HG02678 (cell line): ENCODE data around the gene PRR15.

Source experiments
- ATAC-seq: cut with Tn5 transposase; IDR thresholded peaks from one replicate; pipeline ENCODE4 v1.9.1; 2021; ENCODE audit warnings: mild to moderate bottlenecking, moderate library complexity; ENCODE audit not compliant: unreplicated experiment

The PRR15 gene

DNA sequence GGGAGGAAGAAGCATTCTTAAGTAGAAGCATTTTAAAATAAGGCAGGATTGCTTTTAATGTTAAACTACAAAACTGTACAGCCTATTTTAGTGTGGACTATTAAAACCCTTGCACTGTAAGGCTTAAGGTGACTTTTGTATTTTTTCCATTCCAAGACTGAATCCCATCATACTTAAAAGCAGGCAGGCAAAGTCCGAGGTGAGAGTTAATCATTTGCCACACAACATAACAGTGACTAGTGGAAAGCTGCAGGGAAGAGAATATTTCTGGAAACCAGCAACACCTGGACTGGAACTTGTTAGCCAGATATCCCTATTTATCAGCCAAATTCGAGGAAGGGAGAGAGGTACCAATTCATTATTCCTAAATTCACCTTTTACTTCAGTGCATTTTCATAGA lies 3.5 kb downstream of the PRR15 start:
- ATAC-seq = no peak

DNA sequence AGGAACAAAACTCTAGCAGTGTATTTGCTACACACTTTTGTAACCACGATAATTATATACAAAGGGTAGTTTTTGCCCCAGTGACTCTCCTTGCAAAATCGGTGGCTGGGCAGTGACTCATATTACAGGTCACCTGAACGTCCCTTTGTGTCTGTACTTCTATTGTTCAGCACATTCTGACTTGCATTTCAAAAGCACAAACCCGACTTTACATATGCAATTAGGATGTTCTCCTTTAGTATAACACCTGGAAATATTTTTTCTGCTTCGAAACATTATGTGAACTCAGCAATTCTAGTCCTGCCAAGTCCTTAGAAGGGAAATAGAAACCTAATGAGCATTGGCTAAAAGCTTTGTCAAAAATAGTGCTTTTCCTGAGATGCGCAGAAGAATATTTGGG lies 6.0 kb downstream of the PRR15 start:
- ATAC-seq = no peak

DNA sequence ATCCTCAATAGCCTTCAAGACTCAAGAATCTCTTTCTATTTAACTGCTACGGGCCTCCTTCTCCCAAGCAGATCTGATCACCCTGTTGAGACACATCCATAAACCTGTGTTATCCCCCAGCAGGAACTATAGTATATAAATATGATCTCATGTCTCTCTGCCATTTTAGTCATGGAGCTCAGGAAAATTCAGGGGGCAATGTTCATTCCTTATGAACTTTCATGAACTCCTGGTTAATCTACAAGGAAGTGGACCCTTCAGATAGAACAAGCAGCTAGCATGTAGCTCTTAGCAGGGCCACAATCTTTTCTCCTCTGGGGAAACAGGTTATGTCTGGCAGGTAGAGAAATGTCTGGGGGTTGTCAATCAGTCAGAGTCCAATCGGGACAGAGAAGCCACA lies 8.9 kb downstream of the PRR15 start:
- ATAC-seq = no peak

DNA sequence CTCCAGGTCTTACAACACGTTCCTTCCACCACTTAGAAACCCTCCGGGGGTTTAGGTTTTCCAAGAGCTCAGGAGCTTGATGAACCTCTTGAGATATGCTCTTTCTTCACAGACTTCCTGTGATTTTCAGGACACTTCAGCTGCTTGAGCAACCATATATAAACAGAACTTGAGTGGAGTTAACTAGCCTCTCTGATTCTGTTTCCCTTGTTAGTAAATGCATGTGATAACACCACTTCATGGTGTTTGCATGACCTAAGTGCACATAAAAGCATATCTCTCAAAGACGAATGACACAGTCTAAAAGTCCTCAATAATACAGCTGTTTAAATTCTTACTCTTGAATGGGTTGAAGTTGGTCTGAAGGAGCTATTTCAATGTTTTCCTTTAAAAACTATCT lies 9.9 kb downstream of the PRR15 start:
- no peak for ATAC-seq

DNA sequence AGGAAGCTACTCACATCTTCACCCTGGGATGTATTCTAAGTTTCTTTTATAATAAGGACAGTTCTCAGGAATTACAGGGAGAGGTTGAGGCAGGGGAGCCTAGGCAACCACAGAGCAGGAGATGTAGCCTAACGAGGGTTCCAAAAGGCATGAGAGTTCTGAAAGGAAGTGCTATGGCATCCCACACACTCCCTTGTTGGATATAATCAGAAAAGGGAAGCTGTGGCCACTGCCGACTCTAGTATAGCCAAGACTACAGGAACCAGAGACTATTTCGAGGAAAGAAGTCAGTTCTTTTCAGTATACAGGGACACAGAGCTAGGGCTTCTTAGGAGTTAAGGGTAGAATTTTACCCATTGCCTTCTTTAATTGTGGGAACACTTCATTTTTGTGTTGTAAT lies 11.0 kb downstream of the PRR15 start:
- ATAC-seq = no peak

DNA sequence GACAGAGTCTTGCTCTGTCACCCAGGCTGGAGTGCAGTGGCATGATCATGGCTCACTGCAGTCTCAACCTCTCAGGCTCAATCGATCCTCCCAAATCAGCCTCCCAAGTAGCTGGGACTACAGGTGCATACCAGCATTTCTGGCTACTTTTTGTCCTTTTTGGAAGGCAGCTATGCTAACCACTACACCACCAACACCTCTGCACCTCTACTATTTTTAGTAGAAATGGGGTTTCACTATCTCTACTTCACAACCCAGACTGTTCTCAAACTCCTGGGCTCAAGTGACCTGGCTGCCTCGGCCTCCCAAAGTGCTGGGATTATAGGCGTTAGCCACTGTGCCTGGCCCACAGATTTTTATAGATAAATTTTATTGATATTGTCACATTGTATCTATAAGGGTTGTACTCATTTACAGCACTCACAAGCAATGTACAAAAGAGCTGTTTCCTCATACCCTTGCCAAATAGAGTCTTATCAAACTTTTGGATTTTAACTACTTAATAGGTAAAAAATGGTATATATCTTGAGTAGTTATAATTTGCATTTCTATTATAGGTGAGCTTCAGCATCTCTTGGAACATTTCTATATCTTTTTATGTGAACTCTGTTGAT lies 23.7 kb downstream of the PRR15 start:
- no peak for ATAC-seq

DNA sequence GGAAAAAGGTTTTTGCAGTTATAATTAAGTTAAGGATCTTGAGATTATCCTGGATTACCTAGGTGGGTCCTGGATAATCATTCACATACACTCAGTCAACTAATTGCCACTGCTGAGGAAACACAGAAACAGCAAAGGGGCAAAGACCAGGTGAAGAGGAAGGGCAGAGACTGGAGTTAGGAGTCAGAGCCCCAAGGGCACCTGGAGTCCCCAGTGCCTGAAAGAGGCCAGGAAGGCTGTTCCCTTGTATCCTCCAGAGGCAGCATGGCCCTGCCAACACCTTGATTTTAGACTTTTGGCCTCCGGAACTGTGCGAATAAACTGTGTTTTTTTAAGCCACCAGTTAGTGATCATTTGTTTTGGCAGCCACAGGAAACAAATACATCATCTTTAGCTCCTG lies 24.6 kb downstream of the PRR15 start:
- ATAC-seq = no peak

DNA sequence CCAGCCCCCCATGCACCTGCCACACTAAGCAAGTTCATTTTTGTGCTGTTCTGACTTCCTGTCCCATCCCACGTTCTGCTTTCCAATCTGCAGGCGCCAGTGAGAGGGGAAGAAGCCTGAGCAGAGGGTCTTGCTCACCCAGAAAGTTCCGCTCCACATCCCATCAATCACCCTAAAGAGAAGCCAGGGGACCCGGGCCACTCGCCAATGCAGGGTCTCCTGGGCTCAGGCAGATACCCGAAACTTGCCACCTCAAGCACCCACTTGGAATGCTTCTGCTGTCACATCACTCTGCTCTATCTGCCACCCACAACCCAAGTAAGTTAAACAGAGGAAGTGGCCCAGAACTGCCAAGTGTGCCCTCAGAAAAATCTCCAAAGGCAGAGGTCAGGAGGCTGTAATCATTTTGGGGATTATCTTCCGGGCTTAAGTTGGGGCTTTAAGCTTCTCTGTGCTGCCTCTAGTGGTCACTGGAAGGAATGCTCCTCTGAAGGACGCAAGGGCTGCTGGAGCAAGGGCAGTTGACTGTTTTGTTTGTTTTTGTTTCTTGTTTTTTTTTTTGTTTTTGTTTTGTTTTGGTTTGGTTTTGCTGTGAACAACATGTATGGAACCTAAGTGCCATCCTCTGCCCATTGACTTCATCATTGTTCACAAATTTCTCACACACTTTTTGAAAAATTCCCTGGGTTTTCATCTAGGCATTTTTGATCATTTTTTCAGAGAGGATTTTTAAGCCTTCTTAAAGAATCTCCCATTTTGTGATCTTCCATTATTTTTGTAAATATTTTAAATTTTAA lies 25.5 kb downstream of the PRR15 start:
- peak; percentile 85 for ATAC-seq

DNA sequence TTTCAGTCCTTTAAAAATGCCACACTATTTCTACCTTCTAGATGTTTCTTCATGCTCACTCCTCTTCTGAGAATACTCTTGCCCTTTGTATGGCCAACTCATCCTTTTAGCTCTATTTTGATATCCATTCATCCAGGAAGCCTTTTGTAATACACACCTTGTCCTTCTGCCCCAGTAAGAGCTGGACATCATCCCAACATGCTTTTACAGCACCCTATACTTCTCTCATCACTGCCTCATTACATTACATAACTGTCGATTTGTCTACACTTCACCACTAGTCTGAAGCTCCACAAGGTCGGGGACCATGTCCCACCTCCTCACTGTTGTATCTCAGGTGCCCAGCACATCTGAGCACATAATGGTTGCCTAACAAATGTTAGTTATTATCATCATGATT lies 29.2 kb downstream of the PRR15 start:
- ATAC-seq = no peak

DNA sequence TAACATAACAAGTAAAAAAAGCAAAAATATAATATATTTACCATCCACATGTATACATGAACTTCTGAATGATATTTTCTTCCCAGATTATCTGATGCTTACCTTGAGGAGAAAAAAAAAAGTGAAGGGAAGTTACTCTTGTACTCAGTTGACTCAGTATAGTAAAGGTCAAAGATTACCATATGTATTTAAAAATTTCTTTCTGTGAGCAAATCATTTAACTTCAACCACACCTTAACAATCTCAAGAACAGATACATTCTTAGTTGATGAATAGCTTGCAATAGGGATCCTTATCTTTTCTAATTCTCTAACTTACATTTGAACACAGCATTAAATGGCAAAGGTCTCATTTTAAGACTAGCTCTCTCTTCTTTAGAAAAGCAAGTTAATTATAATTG lies 29.8 kb downstream of the PRR15 start:
- no peak for ATAC-seq

DNA sequence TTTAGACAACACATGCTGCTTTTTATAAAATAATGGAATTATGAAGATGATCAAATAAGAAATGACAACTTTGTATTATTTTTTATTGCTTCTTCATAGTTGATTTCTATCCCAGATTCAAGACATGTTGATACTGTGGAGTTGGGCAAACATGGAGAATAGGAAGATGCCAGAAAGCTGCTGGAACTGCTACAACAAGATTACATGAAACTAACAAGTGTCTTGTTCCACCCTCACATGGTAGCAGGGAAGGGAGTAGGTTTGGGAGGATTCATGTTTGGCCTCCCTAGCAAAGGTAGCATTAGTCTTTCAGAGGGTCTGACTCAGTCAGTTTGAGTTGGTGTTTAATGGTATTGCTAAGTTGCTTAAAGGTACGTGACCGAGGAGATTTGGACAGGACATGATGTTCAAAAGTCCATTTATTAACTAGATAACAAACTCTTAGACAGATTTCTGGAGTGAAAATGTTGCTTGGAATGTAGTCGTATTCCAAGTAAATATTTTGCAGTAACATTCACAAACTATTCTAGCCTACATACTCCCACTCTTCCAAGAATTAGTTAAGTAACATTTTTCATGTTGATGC lies 33.1 kb downstream of the PRR15 start:
- ATAC-seq = no peak

DNA sequence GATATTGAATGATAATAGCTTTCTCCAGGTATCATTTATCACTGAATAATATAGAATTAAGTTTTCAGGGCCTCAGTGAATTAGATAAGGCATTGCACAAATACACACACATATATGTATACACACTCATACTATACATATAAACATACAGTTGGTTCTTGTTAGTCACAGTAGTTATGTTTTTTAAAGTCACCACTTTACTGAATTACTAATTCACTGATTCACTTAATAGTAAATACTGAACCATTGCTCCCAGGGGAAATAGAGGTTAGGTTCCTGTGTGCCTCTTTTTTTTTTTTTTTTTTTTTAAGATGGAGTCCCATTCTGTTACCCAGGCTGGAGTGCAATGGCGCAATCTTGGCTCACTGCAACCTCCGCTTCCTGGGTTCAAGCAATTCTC lies 33.6 kb downstream of the PRR15 start:
- no peak for ATAC-seq

DNA sequence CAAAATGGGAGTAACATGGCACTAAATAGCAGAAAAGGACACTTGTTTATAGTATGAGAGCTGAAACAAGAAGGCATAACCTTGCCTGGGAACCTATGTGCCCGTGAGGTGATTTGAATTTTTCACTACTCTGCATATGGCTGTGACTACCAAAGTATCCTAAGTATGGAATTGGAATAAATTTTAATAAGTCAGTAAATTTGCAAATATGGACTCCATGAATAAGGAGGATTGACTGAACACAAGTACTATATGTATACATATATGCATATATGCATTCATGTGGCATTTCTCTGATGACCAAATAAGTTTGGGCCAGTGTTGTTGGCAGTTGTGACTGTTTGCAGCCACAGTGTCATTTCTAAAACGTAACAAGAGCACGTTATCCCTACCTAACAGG lies 34.5 kb downstream of the PRR15 start:
- ATAC-seq = no peak

DNA sequence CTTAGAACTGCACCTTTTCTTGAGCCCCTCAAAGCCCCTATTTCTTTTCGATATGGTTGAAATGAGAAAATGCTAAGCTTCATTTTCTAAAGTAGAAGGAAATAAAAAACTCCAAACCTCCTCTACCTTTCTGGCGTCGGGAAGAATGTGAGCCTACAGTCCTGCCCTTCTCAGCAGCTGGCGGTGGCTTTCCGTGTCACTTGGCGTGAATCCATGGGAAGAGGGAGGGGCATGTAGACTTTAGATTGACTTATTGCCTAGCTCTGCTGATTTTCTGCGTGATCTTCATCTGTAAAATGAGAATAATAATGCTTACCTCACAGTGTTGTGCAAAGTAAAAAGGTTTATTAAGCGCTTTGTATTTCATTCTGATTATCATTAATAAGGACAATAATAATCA lies 35.0 kb downstream of the PRR15 start:
- ATAC-seq = no peak

DNA sequence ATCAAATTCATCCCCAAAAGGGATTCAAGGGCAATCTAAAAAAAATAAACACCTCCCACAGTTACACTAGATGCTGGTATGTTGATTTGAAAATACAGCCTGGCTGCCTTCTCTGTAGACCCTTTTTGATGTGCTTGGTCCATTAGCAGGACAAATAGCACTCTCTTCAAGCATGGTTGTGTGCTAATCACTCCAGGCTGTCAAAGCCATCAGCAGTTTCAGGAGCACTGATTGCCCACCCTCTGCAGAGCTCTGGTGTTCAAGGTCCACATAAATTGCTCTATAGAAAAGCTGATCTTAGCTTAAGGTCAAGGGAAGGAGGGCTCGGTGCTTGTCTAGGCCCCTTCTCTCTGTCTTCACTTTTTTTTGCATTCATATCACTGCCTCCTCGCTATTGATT lies 35.4 kb downstream of the PRR15 start:
- ATAC-seq = no peak

DNA sequence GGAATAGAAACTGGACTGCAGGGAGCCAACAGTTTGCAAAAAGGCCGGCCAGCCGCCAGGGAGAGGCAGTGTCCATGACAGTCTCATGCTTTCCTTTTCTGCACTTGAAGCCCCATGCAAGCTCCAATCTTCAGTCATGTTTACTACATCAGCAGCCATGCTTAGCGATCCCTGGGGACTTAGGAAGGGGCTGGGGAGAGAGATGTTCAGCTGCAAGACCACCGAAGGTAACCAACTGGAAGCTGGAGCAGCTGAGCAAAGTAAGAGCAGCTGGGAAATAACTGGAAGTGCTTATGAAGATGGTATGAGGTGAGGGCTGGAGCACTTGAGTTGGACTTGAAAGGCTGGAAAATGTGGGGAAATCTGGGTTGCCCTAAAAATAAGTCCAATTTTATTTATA lies 37.0 kb downstream of the PRR15 start:
- ATAC-seq = no peak

DNA sequence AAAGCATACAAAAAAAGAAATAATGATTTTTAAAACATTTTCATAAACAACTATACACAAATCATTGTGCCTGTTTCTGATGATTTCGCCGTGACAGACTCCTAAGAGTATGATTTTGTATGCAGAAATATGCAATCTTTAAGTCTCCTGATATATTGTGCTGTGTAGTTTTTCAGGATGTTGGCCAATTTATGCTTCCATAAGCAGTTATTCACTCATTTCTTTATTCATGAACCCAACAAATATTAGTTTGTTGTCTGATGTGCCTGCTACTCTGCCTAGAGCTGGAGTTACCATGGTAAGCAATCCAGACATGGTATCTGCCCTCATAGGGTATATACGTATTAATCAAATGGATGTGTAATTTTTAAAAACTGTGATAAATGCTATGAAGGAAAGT lies 40.4 kb downstream of the PRR15 start:
- no peak for ATAC-seq

DNA sequence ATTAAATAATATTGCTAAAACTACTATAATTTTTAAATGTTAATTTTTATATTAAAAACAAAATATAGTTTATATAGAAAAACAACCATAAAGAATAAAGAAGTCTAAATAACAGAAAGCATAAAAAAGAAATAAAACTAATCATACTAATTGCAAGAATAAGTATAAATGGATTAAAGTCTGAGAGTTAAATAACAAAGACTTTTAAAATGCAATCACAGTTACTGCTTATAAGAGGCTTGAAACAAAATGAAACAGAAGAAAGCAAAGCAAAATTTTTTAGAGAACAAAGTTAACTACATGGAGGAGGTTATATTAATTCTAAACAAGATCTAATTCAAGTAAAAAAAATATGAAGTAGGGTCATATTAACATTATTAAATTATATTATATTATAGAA lies 41.1 kb downstream of the PRR15 start:
- no peak for ATAC-seq

DNA sequence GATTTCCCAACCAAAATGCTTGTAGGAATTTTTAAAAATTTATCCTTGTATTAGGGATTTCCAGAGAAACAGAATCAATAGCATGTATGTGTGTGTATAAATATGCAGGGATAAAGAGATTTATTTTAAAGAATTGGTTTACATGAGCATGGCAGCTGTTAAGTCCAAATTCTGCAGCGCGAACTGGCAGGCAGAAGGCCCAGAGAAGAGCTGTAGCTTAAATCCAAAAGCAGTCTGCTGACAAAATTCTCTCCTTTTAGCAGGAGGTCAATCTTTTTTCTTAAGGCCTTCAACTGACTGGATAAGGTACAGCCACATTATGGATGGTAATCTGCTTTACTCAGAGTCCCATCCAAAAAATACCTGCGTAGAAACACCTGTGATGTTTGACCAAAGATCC lies 42.0 kb downstream of the PRR15 start:
- no peak for ATAC-seq

DNA sequence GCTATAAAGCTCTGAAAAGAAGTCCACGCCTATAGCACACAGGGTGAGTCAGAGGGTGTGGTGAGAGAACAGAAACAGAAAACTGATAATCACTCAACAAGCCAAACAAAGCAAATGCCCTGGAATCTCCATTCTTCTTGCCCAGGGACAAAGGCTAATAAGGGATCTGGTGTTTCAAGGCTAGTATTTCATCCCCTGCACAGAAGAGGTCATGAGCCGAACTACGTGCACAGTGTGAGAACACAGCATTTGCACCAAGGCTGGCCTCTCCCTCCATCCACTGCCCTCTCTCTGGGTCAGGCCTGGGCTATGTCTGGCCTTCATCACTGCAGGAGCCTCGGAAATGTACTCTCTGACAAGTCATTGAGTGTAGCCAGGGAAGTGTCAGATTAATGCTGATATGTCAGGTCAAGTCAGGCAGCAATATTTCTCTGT lies 42.7 kb downstream of the PRR15 start:
- ATAC-seq = no peak

DNA sequence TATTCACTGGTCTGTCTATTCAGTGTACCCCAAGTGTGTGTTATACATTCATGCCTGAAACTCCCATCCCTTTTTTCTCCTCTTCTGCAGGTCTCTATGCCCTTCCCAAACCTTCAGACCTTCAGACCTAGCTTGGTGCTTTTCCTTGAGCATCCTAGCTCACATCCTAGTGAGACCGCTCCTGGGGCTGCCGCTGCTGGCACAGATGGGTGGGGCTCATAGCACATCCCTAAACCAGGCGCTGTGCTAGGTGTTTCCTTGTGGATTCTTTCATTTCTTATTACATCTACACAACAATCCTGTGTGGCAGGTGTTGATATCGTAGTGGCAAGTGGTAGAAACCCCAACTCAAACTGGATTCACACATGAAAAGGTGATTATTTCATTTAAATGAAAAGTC lies 43.2 kb downstream of the PRR15 start:
- no peak for ATAC-seq

DNA sequence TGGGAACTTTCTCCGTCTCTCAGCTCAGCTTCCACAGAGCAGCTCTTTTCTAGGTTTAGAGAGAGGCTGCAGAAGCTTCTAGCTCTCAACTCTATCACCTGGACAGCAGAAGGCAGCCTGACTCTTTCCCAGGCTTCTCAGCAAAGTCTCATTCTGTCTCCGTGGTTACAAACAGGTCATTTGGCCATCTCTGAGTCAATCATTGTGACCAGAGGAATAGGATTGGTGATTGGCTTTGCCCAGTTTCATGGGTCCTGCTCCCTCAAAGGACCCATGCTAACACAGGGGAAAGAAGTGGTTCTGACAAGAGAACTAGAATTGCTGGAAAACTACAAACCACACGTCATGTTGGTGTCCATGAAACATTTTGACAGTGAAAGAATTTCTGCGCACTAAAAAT lies 43.6 kb downstream of the PRR15 start:
- no peak for ATAC-seq
